Coronary artery (tissue), 2 donors: Measurements from ENCODE around the gene MBD6.

Experiments used
- DNase-seq: peaks from one replicate; pipeline ENCODE4 v3.0.0-alpha.2; 2017; ENCODE audit warnings: low spot score
- H3K27ac ChIP-seq, 2 donors: fragments of 200-600 bp; sonication (generic); one replicate each; pipeline ENCODE4 v1.5.1; 2016 to 2019
- H3K4me3 ChIP-seq: fragments of 200-600 bp; sonication (generic); 2 replicates; pipeline ENCODE4 v1.5.1; 2016; ENCODE audit warnings: mild to moderate bottlenecking, moderate library complexity
- CTCF ChIP-seq: fragments of 200-600 bp; sonication (generic); IDR thresholded peaks from one replicate; pipeline ENCODE4 v1.5.1; 2019; ENCODE audit warnings: antibody characterized with exemption

MBD6 gene

GRCh38 chr12:57476162-57476992 lies 46.2 kb upstream of the MBD6 start:
- no peak for DNase-seq
- peak overlapping the region in 1 of 2 donors; percentile 80 for H3K27ac ChIP-seq
- no peak for TF ChIP-seq CTCF
- peak overlapping the region; percentile 75 for H3K4me3 ChIP-seq

GRCh38 chr12:57476993-57477709 lies 45.5 kb upstream of the MBD6 start:
- peak overlapping the region in 1 of 2 donors; percentile 80 for H3K27ac ChIP-seq
- TF ChIP-seq CTCF = no peak
- H3K4me3 ChIP-seq = peak overlapping the region; percentile 75
- no peak for DNase-seq

DNA sequence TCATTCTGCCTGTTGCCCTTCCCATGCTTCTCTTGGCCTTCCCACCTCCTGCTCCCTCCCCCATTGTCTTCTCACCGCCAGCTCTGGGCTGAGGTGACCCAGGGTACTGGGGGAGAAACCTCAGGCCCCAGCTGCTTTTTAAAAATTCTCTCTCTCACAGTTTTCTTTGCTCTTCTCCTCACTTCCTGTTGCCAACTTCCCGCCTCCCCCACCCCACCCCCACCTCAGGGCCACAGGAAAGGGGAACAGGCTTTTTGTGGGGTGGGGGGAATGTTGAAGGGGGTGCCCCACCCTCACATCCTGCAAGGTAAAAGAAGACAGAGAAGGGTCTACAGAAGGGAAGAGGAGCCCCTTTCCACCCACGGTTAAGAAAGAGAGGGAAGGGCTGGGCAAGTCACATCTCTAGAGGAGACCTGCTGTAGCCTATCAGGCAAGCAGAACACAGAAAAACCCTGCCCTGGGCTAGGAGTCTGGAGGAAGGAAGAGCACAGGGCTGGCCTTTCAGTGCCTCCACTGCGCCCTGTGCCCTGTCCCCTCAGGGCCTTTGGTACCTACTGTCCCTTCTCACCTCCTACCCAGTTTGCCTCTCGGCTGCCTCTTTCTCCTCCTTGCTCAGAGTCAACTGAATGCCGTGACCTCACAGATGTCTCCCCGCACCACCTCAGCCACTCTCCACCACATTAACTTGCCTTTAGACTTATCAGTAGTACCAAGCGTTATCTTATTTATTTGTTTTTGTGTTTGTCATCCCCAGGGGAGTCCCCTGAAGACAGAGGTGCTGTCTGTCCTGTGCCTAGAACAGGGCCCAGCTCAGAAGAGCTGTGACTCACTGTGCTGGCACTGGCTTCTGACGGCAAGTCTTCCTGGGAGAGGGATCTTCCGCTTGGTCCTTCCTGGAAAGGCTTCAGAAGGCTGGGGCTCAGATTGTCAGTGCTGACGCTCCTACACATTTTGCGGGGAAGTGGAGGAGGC lies 44.6 kb upstream of the MBD6 start:
- peak overlapping the region; percentile 75 for H3K4me3 ChIP-seq
- H3K27ac ChIP-seq = peak overlapping the region in 1 of 2 donors; percentile 80
- DNase-seq = no peak
- no peak for TF ChIP-seq CTCF

- H3K27ac ChIP-seq = peak overlapping the region; percentile 17 to 80
- no peak for TF ChIP-seq CTCF
- no peak overlapping the region for H3K4me3 ChIP-seq
- no peak for DNase-seq
These were observed 43.6 kb upstream of the MBD6 start for GRCh38 chr12:57479043-57479375.

GRCh38 chr12:57479376-57480115 lies 43.1 kb upstream of the MBD6 start, which contains the start of gene ARHGAP9:
Gene ARHGAP9, minus strand, starts transcription at chr12:57479866. Its CDS starts 460 bp downstream, at chr12:57479406.
- H3K27ac ChIP-seq = peak within 1 kb of the TSS; percentile 17 to 80
- no peak for DNase-seq
- TF ChIP-seq CTCF = no peak
- H3K4me3 ChIP-seq = no peak within 1 kb of the TSS

DNA sequence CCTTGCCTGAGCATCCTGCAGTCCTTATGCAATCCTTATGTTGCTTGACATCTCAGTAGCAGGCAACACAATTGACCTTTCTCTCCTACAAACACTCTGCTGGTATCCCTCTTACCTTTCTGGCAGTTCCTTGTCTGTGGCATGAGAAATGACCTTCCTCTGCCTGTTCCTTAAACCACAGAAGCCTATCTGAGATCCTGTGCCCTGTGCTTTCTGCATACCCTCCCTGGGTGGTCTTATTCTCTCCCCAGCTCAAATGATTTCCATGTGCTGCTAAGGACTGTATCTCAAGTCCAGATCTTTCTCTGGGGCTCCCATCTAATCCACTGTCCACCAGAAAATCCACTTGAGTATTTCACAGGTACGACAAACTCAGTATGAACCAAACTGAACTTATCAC lies 41.0 kb upstream of the MBD6 start:
- DNase-seq = no peak
- no peak for TF ChIP-seq CTCF
- Histone ChIP-seq H3K4me3 (no peak overlapping the region), H3K27ac (no peak overlapping the region)
